ENCODE data around the gene TPRX2. TPM values are rescaled to one million over a fixed set of nuclear protein-coding genes. Genes with fewer than 3 reads are reported as not detected.
"Not testable (repeated sequence)": the region's sequence is repeated elsewhere in the genome, so short reads cannot be mapped to it uniquely, and the experiment has no call there.

TPRX2 gene
- not detected in 2 replicates for total RNA-seq (2013; cell fraction: nucleolus; rRNA removed)
- total RNA-seq (2014; rRNA removed) = not detected in 2 replicates
- not detected in 2 replicates for total RNA-seq (2014; rRNA removed; fragmentation: Illumina TruSeq; extraction: Trizol)
- total RNA-seq (2021) = not detected in 2 replicates
- not detected for polyA plus RNA-seq (2011; ENCODE audit: low read depth)
- not detected in 2 replicates for polyA plus RNA-seq (2011; rRNA removed)
- polyA plus RNA-seq (2011; cell fraction: cytosol; rRNA removed) = not detected in 2 replicates
- polyA plus RNA-seq (2011; cell fraction: nucleus; rRNA removed) = not detected in 2 replicates
- polyA plus RNA-seq (2012) = not detected in 2 replicates
- polyA plus RNA-seq (2014; fragmentation: Illumina TruSeq; extraction: Trizol) = not detected in 2 replicates
- not detected for polyA plus RNA-seq (2014; fragmentation: Nextera tagmentation; extraction: Ambion mirVana)
- polyA plus RNA-seq (2014; rRNA removed) = not detected in 2 replicates
- not detected for polyA plus RNA-seq (2016; fragmentation: Nextera tagmentation; extraction: Ambion mirVana)
- not detected in 2 replicates for polyA minus RNA-seq (2011; rRNA and poly(A)+ RNA removed)
- polyA minus RNA-seq (2011; cell fraction: cytosol; rRNA and poly(A)+ RNA removed) = not detected in 2 replicates
- not detected in 2 replicates for polyA minus RNA-seq (2011; cell fraction: nucleus; rRNA and poly(A)+ RNA removed)
- Bru-seq, nascent RNA = not detected
- not detected for BruChase-seq, experiment 1, labeled RNA remaining after a 6-hour chase
- BruChase-seq, experiment 2, labeled RNA remaining after a 2-hour chase = not detected
- long read RNA-seq, experiment 1 = 0 reads
- long read RNA-seq, experiment 2 = 0 reads

- H3K9me3 ChIP-seq (replicated peaks; ENCODE audit: control insufficient read depth, insufficient read depth, low read length); H3K36me3 ChIP-seq (ENCODE audit: control insufficient read depth in 2 of 2, insufficient read depth in 2 of 2, low read length in 1 of 2); H3K79me2 ChIP-seq (ENCODE audit: control insufficient read depth, insufficient read depth, low read length); intact Hi-C loops (cut with micrococcal nuclease; ENCODE audit: unreplicated experiment); SMC1A ChIA-PET (ENCODE audit: uncharacterized antibody, unreplicated experiment); H3K27ac ChIP-seq (ENCODE audit: control insufficient read depth, insufficient read depth); ATAC-seq; RAD21 ChIA-PET (ENCODE audit: unreplicated experiment); H2AFZ ChIP-seq (ENCODE audit: control insufficient read depth, low read depth, low read length); H3K4me3 ChIP-seq; FAIRE-seq; H3K4me2 ChIP-seq (ENCODE audit: control insufficient read depth, insufficient read depth); H3K9ac ChIP-seq (ENCODE audit: control insufficient read depth, insufficient read depth, low read length); H4K20me1 ChIP-seq (ENCODE audit: control insufficient read depth, insufficient read depth); H3K4me1 ChIP-seq (ENCODE audit: control insufficient read depth, insufficient read depth, low read length); BruUV-seq (replicated peaks); H3K27me3 ChIP-seq (replicated peaks in 1 of 2; ENCODE audit: control insufficient read depth in 2 of 2, insufficient read depth in 2 of 2, low read length in 1 of 2); CTCF ChIA-PET; DNase-seq (ENCODE audit: low read depth, low spot score); POLR2A ChIA-PET: not testable (repeated sequence)
- in situ Hi-C loops (cut with MboI) = loop anchor here (25.0 kb wide), 1 partner anchor 704 kb away; the partner anchor contains the start of gene SULT2B1
- 18% methylated on average over 6 of the region's 9 CpGs for WGBS (ENCODE audit: insufficient coverage, insufficient replicate concordance, low lambda C conversion rate, missing lambda C conversion rate)
These were observed at the start of gene TPRX2 for GRCh38 chr19:47858646-47859285. Gene TPRX2, plus strand, starts transcription at chr19:47859235. Its CDS starts 12 bp downstream, at chr19:47859247.

GRCh38 chr19:47813304-47813994 lies 45.6 kb upstream of the TPRX2 start:
- ChIA-PET CTCF (interaction anchor here (0.6 to 2.7 kb wide), 3 partner anchors 53 to 512 kb away, joined by 3 to 7 read pairs (median 6); no protein-coding TSS in a partner anchor), SMC1A (ENCODE audit: uncharacterized antibody, unreplicated experiment) (no interaction called here), RAD21 (ENCODE audit: unreplicated experiment) (no interaction called here), POLR2A (no interaction called here)
- Histone ChIP-seq H3K9me3 (replicated peaks; ENCODE audit: control insufficient read depth, insufficient read depth, low read length) (no peaks in the 10 kb centered on the region), H3K36me3 (ENCODE audit: control insufficient read depth in 2 of 2, insufficient read depth in 2 of 2, low read length in 1 of 2) (no peaks in the 10 kb centered on the region), H3K27ac (ENCODE audit: control insufficient read depth, insufficient read depth) (no peak overlapping the region), H3K9ac (ENCODE audit: control insufficient read depth, insufficient read depth, low read length) (no peak overlapping the region), H3K79me2 (ENCODE audit: control insufficient read depth, insufficient read depth, low read length) (no peaks in the 10 kb centered on the region), H3K27me3 (replicated peaks in 1 of 2; ENCODE audit: control insufficient read depth in 2 of 2, insufficient read depth in 2 of 2, low read length in 1 of 2) (no peaks in the 10 kb centered on the region), H2AFZ (ENCODE audit: control insufficient read depth, low read depth, low read length) (no peak overlapping the region), H3K4me2 (ENCODE audit: control insufficient read depth, insufficient read depth) (no peak overlapping the region), H3K4me3 (no peak overlapping the region), H3K4me1 (ENCODE audit: control insufficient read depth, insufficient read depth, low read length) (no peaks in the 10 kb centered on the region), H4K20me1 (ENCODE audit: control insufficient read depth, insufficient read depth) (no peaks in the 10 kb centered on the region)
- BruUV-seq (replicated peaks) = no TSS peak
- FAIRE-seq = no peak
- no peak for TF ChIP-seq NBN (IDR thresholded peaks at IDR 0.05)
- TF ChIP-seq CTCF (IDR thresholded peaks at IDR 0.05 in 2 of 3, conservative IDR thresholded peaks at IDR 0.05 in 1 of 3; ENCODE audit: control insufficient read depth in 2 of 3, extremely low read depth in 1 of 3, insufficient read depth in 1 of 3, low read depth in 3 of 3, low read length in 3 of 3) = peak; percentile 39 to 81 (median 63); a peak in 5 of 6 replicates
- TF ChIP-seq ZZZ3 (IDR thresholded peaks at IDR 0.05; ENCODE audit: control insufficient read depth, insufficient read length, low read depth) = no peak
- peak; percentile 38; the same call in 1 of the 2 replicates for TF ChIP-seq RAD21 (IDR thresholded peaks at IDR 0.05; ENCODE audit: insufficient read depth, low read depth, low read length)
- TF ChIP-seq YY1 (IDR thresholded peaks at IDR 0.05; ENCODE audit: low read depth, low read length) = 0 out of 2 replicates have a peak, but pooled peaks have one; percentile 25
- no peak for TF ChIP-seq CHD2 (IDR thresholded peaks at IDR 0.05; ENCODE audit: borderline replicate concordance, low read depth, low read length)
- no peak for TF ChIP-seq SMAD5 (IDR thresholded peaks at IDR 0.05; ENCODE audit: low read depth)
- no peak for DNase-seq (ENCODE audit: low read depth, low spot score)
- WGBS (ENCODE audit: insufficient coverage, insufficient replicate concordance, low lambda C conversion rate, missing lambda C conversion rate) = 49% methylated on average over 11 of the region's 17 CpGs
- intact Hi-C loops (cut with micrococcal nuclease; ENCODE audit: unreplicated experiment) (loop anchor here (5.0 kb wide), 1 partner anchor 54 kb away; no protein-coding TSS in a partner anchor), in situ Hi-C loops (cut with MboI) (no loop called here)
- ATAC-seq = peak; percentile 94
